ENCODE results near the gene TIPRL.
"Not testable (repeated sequence)": the region's sequence is repeated elsewhere in the genome, so short reads cannot be mapped to it uniquely, and the experiment has no call there.

TIPRL gene

DNA sequence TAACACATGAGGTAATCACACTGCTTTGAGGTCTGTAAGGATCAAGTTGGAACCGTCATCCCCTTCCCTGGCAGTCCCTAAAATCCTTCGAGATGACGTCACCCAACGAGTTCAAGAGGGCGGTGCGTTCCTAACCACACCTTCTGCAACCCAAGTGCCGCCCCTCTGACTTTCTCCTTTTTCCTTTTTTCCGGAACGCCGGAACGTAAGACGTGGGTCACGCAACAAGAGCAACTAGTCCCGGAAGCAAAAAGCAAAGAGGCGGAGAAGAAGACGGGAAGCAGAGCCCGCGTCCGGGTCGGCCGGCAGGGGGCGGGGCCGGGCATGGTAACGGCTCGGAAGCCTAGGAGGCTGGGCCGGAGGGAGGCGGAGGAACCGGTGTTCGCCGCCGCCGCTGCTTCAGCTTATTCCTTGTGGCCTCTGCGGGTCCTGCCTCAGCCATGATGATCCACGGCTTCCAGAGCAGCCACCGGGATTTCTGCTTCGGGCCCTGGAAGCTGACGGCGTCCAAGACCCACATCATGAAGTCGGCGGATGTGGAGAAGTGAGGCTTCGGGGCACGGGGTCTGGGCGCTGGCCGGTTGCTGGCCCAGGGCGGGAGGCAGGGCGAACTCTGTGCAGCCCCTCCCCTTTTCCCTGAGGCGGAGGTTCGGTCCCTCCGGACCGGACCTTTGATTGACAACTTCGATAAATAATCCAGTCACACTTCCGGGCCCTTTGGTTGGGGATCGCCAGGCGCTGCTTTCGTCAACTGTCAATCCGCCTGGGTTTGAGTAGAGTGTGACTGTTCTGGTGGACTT lies at the start of gene TIPRL:
Gene TIPRL, plus strand, starts transcription at position 325 of the 800 bp plus-strand sequence. Its CDS starts 116 bp downstream, at position 441.
- peak; percentile 94 to 100 (median 99) for DNase-seq

DNA sequence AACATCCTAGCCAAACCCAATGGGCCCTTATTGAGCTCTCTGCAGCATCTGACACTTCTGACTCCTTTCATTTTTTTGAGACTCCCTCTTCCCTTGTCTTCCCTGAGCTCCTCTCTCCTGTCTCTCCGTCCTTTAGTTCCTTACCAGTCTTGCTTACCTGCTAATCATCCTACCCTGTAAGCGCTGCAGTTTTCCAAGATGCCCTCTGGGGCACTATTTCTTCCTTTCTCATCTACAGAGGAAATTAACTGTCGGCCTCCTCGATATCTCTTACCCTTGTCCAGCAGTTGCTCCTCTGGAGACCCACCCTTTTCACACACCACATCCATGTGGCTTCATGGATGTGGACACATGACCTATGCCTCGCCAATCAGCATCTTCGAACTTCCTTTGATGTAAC lies 48.8 kb upstream of the TIPRL start:
- no peak for DNase-seq

DNA sequence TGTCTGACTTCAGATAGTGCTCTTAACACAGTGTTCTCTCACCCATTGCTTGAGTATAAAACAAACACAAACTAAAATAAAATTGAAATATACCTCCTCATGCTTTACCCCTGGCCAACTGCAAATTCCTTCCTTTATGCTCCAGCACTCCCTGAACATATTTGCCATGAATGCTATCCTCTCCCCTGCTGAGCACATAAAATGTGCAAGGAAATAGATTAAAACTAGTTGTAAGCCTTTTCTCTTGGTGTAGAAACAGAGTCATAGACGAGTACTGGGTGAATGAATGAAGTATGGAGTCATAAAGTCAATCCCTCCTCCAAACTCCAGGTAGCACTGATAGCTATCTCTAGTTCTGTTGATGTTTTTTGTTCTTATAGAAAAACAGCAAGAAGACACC lies 44.6 kb upstream of the TIPRL start:
- DNase-seq, result no peak

GRCh38 chr1:168134642-168135041 lies 44.1 kb upstream of the TIPRL start:
- no peak for DNase-seq

GRCh38 chr1:168135116-168135920 lies 43.4 kb upstream of the TIPRL start:
- peak in 2 of 3 experiments; percentile 63 to 71 for DNase-seq

DNA sequence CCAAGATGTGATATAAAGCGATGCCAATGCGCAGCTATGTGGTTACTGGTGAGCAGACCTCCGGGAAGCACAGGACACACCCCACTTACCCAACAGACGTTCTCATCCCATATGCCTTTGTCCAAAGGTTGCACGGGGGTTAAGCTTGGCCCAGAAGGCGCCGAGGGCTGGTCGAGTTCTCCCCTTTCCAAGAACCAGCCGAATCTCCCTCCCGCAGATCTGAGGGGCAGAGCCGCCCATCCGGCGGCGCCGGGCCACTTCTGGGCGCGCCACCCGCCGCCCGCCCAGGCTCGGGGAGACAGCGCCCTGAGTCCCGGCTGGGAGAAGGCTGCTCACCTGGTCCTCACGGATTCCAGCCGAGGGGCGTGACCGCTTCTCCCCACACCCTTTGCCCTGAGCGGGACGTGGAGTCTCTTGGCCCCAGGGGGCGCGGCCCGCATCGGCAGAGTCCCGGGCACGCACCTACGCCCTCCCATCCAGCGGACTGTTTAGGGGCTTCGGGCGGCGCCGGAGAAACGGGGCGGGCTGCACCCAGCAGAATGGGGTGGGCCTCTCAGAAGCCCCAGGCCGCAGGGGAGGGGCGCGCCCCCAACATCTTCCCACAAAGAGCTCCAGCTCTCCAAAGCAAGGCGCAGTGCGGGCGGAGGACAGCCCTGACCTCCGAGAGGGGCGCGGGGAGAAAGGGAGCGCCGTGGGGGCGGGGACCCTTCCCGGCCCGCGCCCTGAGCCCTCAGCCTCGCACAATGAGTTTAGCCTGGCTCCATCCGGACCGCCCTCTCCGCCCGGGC lies 42.6 kb upstream of the TIPRL start:
- peak; percentile 50 to 71 (median 63) for DNase-seq

GRCh38 chr1:168136709-168137514 lies 41.9 kb upstream of the TIPRL start, which contains the start of gene GPR161:
TSS of gene GPR161 (minus strand) at chr1:168136930. CDS start at chr1:168104850, 32,080 bp downstream.
- peak; percentile 48 to 69 (median 56) for DNase-seq

DNA sequence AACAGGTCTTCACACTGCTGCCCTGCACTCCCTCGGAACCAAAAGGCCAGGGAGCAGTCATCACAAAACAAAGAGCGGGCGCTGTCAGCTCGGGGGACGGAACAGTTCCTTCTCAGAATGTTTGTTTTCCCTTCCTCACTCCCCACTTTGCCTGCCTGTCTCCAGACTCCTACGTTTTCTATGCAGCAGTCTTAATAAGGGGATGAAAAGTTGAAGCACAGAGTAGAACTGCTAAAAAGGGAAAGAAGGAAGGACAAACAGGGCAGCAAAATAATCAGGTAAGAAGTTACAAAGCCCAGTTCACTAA lies 41.3 kb upstream of the TIPRL start:
- no peak for DNase-seq

GRCh38 chr1:168138134-168138533 lies 40.6 kb upstream of the TIPRL start:
- DNase-seq, result no peak

DNA sequence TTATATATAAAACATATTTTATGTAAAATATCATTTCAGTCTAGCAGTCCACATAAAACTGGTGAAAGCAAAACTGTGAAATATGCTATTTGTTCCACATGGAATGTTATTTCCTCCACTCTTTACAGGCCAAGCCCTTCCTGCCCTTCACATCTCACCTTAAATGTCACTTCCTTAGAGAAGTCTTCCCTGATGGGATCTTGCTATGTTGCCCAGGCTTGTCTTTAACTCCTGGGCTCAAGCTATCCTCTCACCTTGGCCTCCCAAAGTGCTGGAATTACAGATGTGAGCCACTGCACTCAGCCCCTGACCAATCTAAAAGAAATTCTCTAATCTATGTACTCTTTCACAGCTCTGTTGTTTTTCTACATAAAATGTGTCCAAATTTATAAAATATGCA lies 39.7 kb upstream of the TIPRL start:
- DNase-seq, result no peak

GRCh38 chr1:168141871-168142385 lies 36.8 kb upstream of the TIPRL start:
- no peak for DNase-seq

DNA sequence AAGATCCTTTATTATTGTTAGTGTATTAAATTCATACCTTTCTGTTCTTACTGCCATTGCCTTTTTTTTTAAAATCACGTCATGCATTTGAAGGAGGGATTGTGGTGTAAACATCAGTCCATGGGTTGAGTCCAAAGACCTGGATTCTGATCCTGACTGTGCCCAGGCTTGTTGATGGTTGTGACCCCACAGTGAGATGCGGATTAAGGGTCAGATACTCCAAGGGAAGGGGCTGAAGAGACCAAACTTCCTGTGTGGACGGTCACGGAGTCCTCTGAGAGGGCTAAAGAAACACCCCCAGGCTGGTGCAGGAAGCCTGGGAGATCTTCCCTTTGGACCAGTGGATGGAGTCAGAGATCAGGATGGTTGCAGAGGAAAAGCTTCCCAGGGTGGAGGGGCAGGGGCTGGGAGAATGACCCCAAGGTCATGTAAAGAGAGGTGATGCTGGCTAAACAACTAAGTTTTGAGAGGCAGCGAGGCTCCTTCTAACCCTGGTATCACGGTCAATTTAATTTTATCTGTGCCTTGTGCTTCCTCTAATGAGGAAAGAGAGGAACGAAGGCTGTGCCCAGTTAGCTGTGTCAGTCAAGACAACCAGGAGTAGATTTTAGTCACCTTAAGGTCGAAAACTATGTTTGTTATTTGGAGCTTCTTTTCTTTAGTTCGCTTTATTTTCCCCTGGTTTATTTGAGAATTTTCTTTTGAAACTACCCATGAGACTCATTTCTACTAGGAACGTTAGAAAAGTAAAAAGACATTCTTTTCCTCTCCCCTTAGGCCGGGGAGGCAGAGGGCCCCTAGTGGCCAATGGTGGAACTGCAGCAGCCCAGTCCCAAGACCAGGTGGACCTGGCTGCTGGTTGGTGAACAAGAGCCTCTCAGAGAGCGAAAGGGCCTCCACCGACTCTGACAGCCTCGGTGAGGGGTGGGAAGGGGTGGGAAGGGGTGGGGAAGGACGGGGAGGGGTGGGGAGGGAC lies 33.3 kb upstream of the TIPRL start:
- DNase-seq, result peak; percentile 62 to 94 (median 73)

- DNase-seq, result no peak
Observed at GRCh38 chr1:168146160-168146539, 32.6 kb upstream of the TIPRL start.

- DNase-seq, result no peak
Observed at GRCh38 chr1:168146626-168147025, 32.1 kb upstream of the TIPRL start.

GRCh38 chr1:168148916-168149315 lies 29.8 kb upstream of the TIPRL start:
- DNase-seq, result no peak

GRCh38 chr1:168150283-168150682 lies 28.5 kb upstream of the TIPRL start:
- no peak for DNase-seq

GRCh38 chr1:168151935-168152334 lies 26.8 kb upstream of the TIPRL start:
- no peak for DNase-seq

DNA sequence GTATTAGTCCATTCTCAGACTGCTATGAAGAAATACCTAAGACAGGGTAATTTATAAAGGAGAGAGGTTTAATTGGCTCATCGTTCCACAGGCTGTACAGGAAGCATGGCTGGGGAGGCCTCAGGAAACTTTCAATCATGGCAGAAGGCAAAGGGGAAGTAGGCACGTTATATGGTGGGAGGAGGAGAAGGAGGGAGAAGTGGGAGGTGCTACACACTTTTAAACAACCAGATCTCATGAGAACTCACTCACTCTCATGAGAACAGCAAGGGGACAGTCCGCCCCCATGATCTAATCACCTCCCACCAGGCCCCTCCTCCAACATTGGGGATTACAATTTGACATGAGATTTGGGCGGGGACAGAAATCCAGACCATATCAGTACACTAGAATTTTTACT lies 24.1 kb upstream of the TIPRL start:
- DNase-seq, result not testable (repeated sequence)

- no peak for DNase-seq
Observed at GRCh38 chr1:168155910-168156309, 22.9 kb upstream of the TIPRL start.

DNA sequence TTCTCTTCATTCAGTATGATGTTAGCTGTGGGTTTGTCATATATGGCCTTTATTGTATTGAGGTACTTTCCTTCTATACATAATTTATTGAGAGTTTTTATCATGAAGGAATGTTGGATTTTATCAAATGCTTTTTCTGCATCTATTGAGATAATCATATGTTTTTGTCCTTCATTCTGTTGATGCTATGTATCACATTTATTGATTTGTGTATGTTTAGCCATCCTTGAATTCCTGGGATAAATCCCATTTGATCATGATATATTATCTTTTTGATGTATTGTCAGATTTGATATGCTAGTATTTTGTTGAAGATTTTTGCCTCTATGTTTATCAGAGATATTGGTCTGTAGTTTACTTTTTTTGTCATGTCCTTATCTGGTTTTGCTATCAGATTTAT lies 21.1 kb upstream of the TIPRL start:
- DNase-seq, result no peak

- no peak for DNase-seq
Observed at GRCh38 chr1:168159251-168159650, 19.5 kb upstream of the TIPRL start.

All from NCI-H1417 (cell line).